ENCODE results near the gene ZNF529.
"Not testable (repeated sequence)": the region's sequence is repeated elsewhere in the genome, so short reads cannot be mapped to it uniquely, and the experiment has no call there.

The ZNF529 gene

GRCh38 chr19:36573020-36573894 is at the start of gene ZNF529:
Gene ZNF529, minus strand, starts transcription at chr19:36573292. Its CDS starts 946 bp downstream, at chr19:36572346.
- TF ChIP-seq, protein P1, sequence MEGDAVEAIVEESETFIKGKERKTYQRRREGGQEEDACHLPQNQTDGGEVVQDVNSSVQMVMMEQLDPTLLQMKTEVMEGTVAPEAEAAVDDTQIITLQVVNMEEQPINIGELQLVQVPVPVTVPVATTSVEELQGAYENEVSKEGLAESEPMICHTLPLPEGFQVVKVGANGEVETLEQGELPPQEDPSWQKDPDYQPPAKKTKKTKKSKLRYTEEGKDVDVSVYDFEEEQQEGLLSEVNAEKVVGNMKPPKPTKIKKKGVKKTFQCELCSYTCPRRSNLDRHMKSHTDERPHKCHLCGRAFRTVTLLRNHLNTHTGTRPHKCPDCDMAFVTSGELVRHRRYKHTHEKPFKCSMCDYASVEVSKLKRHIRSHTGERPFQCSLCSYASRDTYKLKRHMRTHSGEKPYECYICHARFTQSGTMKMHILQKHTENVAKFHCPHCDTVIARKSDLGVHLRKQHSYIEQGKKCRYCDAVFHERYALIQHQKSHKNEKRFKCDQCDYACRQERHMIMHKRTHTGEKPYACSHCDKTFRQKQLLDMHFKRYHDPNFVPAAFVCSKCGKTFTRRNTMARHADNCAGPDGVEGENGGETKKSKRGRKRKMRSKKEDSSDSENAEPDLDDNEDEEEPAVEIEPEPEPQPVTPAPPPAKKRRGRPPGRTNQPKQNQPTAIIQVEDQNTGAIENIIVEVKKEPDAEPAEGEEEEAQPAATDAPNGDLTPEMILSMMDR (IDR thresholded peaks at IDR 0.05; ENCODE audit: low read depth, low read length), result no peak
- H3K4me3 ChIP-seq (ENCODE audit: low read depth, low read length), result peak within 1 kb of the TSS; percentile 92

DNA sequence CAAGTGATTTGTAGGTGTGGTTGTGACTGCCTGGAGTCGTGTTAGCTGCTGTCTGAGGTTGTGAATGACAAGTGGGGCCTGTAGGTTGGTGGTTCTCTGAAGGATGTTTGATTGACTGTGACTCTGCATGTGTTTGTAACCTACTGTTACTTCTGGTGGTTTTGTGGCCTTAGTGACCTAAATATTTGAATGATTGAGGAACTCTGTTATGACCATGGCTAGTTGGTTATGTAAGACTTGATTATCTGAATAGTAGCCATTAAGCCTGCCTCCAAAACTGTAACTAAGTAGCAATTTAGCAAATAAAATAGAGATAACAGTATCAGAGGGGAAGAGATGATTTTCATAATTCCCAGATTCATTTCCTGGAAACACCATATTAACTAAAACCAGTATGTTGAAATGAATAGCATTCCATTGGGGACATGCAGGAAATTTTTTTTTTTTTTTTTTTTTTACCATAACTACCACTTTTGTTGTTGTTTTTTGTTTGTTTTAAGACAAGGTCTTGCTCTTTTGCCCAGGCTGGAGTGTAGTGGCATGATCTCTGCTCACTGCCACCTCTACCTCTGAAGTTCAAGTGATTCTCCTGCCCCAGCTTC is 32.9 kb upstream of the ZNF529 start:
- H3K4me3 ChIP-seq (ENCODE audit: low read depth, low read length), result peak overlapping the region; percentile 79
- TF ChIP-seq, protein P1 (IDR thresholded peaks at IDR 0.05; ENCODE audit: low read depth, low read length), result no peak

DNA sequence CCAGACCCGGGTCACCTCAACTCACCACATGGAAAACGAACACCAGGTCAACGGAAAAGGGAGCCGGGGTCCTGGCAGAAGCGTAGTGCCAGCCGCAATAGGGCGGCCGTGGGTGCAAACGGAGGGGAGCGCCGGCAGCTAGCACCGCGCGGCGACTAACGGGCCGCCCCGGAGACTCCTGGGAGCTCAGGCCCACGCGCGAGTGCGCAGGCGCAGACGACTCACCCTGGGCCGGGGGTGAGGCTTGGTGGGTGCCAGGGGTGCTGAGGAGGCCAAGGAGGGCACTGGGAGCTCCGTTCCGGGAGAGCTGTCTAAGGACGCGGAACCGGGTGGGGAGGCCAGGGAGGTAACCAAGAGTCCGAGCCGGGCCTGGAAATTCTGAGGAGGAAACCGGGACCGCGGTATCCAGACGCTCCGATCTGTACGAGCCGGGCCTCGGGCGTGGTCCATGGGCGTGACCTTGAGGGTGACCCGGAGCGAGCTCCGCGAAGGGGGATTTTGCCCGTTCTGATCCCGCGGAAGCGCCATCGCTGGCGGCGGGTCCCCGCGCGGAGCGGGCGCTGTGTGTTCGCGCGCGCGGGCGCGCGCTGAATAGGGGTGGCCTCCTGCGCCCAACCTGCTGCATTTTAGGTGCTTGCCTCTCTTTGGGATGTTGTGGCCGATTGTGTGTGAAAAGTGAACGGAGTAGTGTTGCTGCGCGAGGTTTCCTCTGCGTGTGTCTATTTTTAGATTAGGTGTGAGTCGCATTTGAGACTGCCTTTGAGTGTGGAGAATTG is 32.2 kb upstream of the ZNF529 start, which contains the start of gene ZNF382:
TSS of gene ZNF382 (plus strand) at position 213 of the 776 bp plus-strand sequence. CDS start 4,602 bp downstream, outside the sequence.
- peak within 1 kb of the TSS; percentile 79 for H3K4me3 ChIP-seq (ENCODE audit: low read depth, low read length)
- TF ChIP-seq, protein P1 (IDR thresholded peaks at IDR 0.05; ENCODE audit: low read depth, low read length), result no peak

DNA sequence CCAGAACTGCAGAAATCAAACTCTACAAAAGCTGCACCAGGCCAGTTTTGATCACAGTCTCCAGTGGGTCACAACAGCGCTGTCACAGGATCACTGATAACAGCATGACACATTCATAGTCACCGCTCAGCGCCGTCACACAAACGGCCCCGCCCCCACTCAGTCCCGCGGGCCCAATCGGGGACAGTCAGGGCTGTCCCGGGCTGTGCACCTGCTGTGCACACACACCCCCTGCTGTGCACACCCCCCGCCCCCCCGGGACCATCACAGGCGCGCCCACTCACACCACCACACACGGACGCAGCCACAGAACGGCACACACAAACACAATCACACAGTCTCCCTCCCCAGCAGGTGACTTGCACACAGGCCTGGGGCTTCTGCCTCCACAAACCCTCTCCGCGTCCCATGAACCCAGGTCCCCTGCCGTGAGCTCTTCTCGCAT is 31.6 kb upstream of the ZNF529 start:
- TF ChIP-seq, protein P1 (IDR thresholded peaks at IDR 0.05; ENCODE audit: low read depth, low read length), result no peak

GRCh38 chr19:36602681-36603080 is 29.6 kb upstream of the ZNF529 start:
- not testable (repeated sequence) for H3K4me3 ChIP-seq (ENCODE audit: low read depth, low read length)

More for the DNA sequence above, 31.6 kb upstream of the ZNF529 start:
- peak overlapping the region; percentile 79 for H3K4me3 ChIP-seq (ENCODE audit: low read depth, low read length)

GRCh38 chr19:36579255-36579654 is 6.2 kb upstream of the ZNF529 start:
- H3K4me3 ChIP-seq (ENCODE audit: low read depth, low read length), result no peak overlapping the region
- TF ChIP-seq, protein P1 (IDR thresholded peaks at IDR 0.05; ENCODE audit: low read depth, low read length), result no peak

DNA sequence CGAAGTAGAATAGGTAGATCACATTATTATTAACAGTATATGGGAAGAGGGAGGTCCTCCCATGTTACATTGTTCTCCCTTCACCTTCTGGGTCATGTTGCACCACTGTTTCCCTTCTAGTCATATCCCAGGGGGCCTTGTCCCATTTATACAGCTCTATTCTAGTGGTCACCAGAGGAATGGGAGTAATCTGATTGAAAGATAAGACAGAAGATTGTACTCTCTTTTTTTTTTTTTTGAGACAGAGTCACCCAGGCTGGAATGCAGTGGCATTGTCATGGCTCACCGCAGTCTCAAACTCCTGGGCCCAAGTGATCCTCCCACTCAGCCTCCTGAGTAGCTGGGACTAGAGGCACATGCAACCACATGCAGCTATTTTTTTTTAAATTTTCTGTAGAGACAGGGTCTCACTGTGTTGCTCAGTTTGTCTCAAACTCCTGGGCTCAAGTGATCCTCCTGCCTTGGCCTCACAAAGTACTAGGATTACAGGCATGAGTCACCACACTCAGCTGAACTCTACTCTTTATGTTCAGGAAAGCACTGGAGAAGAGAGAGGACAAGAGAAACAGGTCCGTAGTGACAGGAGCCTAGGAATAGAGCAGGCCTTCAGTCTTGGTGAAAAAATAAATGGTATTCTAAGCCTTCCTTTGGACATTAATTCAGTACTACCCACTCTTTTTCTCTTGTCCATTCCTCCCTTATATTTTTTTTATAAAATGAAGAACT is 4.3 kb upstream of the ZNF529 start:
- no peak overlapping the region for H3K4me3 ChIP-seq (ENCODE audit: low read depth, low read length)
- TF ChIP-seq, protein P1 (IDR thresholded peaks at IDR 0.05; ENCODE audit: low read depth, low read length), result no peak

Measured in WI38 (cell line).